Keratinocyte (primary cell): Measurements from ENCODE around the gene CHD2. TPM values are rescaled to one million over a fixed set of nuclear protein-coding genes. Genes with fewer than 3 reads are reported as not detected.

Experiments
- DNase-seq: peaks from one replicate; pipeline ENCODE4 v3.0.0-alpha.2; 2011; ENCODE audit warnings: low read depth, missing footprints, low spot score
- FAIRE-seq: peaks from 2 replicates; lab custom pipeline; 2011; peaks lifted over from hg19 to GRCh38; lab: Jason Lieb, UNC
- H2AFZ ChIP-seq: 2 replicates; pipeline ENCODE4 v1.6.0; 2012; ENCODE audit warnings: low read length, control low read depth, inconsistent platforms; ENCODE audit not compliant: control insufficient read depth
- H3K27ac ChIP-seq: 2 replicates; pipeline ENCODE4 v1.5.1; 2011; ENCODE audit warnings: low read length; ENCODE audit not compliant: control insufficient read depth, insufficient read depth
- H3K27me3 ChIP-seq: 3 replicates; pipeline ENCODE4 v1.6.0; 2011; ENCODE audit warnings: low read length; ENCODE audit not compliant: control insufficient read depth, insufficient read depth; ENCODE audit errors: extremely low read depth
- H3K36me3 ChIP-seq, 2 experiments: 2 replicates in 1 of 2; 3 replicates in 1 of 2; pipeline ENCODE4 v1.5.1; 2011; ENCODE audit warnings: low read length in 2 of 2, mild to moderate bottlenecking in 1 of 2; ENCODE audit not compliant: control insufficient read depth in 2 of 2, insufficient read depth in 2 of 2; ENCODE audit errors: extremely low read depth in 1 of 2
- H3K4me1 ChIP-seq: 3 replicates; pipeline ENCODE4 v1.5.1; 2011; ENCODE audit warnings: low read length; ENCODE audit not compliant: control insufficient read depth, insufficient read depth; ENCODE audit errors: extremely low read depth
- H3K4me2 ChIP-seq: 3 replicates; pipeline ENCODE4 v1.6.0; 2011; ENCODE audit warnings: low read depth, low read length; ENCODE audit not compliant: control insufficient read depth, insufficient read depth; ENCODE audit errors: extremely low read depth
- H3K4me3 ChIP-seq, 3 experiments: fragments of 200-600 bp in 1 of 3; sonication (generic) in 1 of 3; 2 replicates in 2 of 3; 3 replicates in 1 of 3; pipeline ENCODE4 v1.5.1; 2011 to 2016; ENCODE audit warnings: low read length in 3 of 3, mild to moderate bottlenecking in 3 of 3, control low read depth in 2 of 3, inconsistent platforms in 1 of 3, low read depth in 1 of 3, mixed read lengths in 1 of 3, mixed run types in 1 of 3, moderate library complexity in 1 of 3; ENCODE audit not compliant: control insufficient read depth in 2 of 3, insufficient read depth in 2 of 3; ENCODE audit errors: extremely low read depth in 1 of 3
- H3K79me2 ChIP-seq: 2 replicates; pipeline ENCODE4 v1.6.0; 2012; ENCODE audit warnings: low read length; ENCODE audit not compliant: control insufficient read depth, insufficient read depth
- H3K9ac ChIP-seq: 3 replicates; pipeline ENCODE4 v1.6.0; 2011; ENCODE audit warnings: low read length; ENCODE audit not compliant: control insufficient read depth, insufficient read depth; ENCODE audit errors: extremely low read depth
- H3K9me1 ChIP-seq: 3 replicates; pipeline ENCODE4 v1.6.0; 2011; ENCODE audit warnings: low read length; ENCODE audit not compliant: control insufficient read depth, insufficient read depth; ENCODE audit errors: extremely low read depth
- H3K9me3 ChIP-seq: 2 replicates; pipeline ENCODE4 v1.5.1; 2012; ENCODE audit warnings: low read depth, low read length; ENCODE audit not compliant: control insufficient read depth
- H4K20me1 ChIP-seq: 3 replicates; pipeline ENCODE4 v1.6.0; 2011; ENCODE audit warnings: low read length; ENCODE audit not compliant: control insufficient read depth, insufficient read depth; ENCODE audit errors: extremely low read depth
- CTCF ChIP-seq, 3 experiments: IDR thresholded peaks in 1 of 3; conservative IDR thresholded peaks in 1 of 3; optimal IDR thresholded peaks in 1 of 3; 2 replicates in 2 of 3; 3 replicates in 1 of 3; pipeline versions ENCODE3 to v1.5.1; 2011; ENCODE audit warnings: low read length in 3 of 3, mild to moderate bottlenecking in 3 of 3, moderate library complexity in 2 of 3, control low read depth in 1 of 3, inconsistent platforms in 1 of 3; ENCODE audit not compliant: insufficient read depth in 2 of 3; ENCODE audit errors: extremely low read depth in 1 of 3
- EZH2 ChIP-seq: IDR thresholded peaks from one replicate; pipeline ENCODE4 v1.6.1; 2012; ENCODE audit warnings: inconsistent platforms, mild to moderate bottlenecking, low read length, moderate library complexity
- dilution Hi-C: fragments of 300-500 bp; cut with MboI; formaldehyde crosslinking; loops from one replicate; pipeline ENCODE4 v1.7.0; 2020; ENCODE audit warnings: low sequenced_read_pairs; ENCODE audit not compliant: extremely low pct_ligation_motif_present
- polyA plus RNA-seq, 5 experiments: library from polyadenylated mRNA; depleted of rRNA in 3 of 5; stranded (reverse) in 3 of 5; stranded (forward) in 1 of 5; unstranded in 1 of 5; fragments of >200 nt; gene quantifications; 1 replicate in 1 of 5; 2 replicates in 3 of 5; 3 replicates in 1 of 5; pipeline versions ENCODE4 v1.2.1 to v1.2.3, GENCODE V29; 2011 to 2012; ENCODE audit warnings: missing spikeins in 2 of 5, low read depth in 1 of 5, low replicate concordance in 1 of 5

Gene CHD2
- polyA plus RNA-seq, 1 donor (not counting 4 experiments of a cell fraction or from before 2014, with no cell fraction given) = 62.0 TPM

DNA sequence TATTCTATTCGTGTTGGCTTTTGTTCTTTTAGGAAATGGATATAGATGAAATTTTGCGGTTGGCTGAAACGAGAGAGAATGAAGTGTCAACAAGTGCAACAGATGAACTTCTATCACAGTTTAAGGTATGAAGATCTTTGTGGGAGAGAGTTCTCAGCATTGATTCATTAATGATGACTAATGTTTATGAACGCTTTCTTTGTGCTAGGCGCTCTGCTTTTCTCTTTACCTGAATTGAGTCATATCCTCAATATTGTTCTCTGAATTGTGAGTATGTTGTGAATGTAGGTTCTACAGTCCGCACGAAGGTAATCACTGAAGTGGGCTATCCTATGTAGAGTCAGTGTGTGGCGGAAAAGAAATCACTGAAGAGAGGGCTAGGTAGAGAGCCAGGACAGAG, 81.2 kb downstream of the CHD2 start:
- no peak overlapping the region for H2AFZ ChIP-seq
- no peaks in the 10 kb centered on the region for H3K27me3 ChIP-seq
- DNase-seq (peak; percentile 61), FAIRE-seq (peak; percentile 85)
- no peaks in the 10 kb centered on the region for H4K20me1 ChIP-seq
- H3K27ac ChIP-seq = peak overlapping the region; percentile 82
- H3K9me1 ChIP-seq = no peaks in the 10 kb centered on the region
- peak overlapping the region; percentile 55 for H3K9ac ChIP-seq
- H3K79me2 ChIP-seq = peaks cover 20% of the 10 kb centered on the region
- no peaks in the 10 kb centered on the region for H3K9me3 ChIP-seq
- dilution Hi-C loops = no loop called here
- peak overlapping the region; percentile 51 for H3K4me2 ChIP-seq
- peaks cover 28% of the 10 kb centered on the region for H3K4me1 ChIP-seq
- peaks cover 30 to 42% of the 10 kb centered on the region in 2 experiments for H3K36me3 ChIP-seq
- H3K4me3 ChIP-seq = peak overlapping the region in 1 of 3 experiments; percentile 15
- no peak for TF ChIP-seq CTCF (optimal IDR thresholded peaks at IDR 0.05 in 1 of 3, IDR thresholded peaks at IDR 0.05 in 1 of 3, conservative IDR thresholded peaks at IDR 0.05 in 1 of 3; ENCODE audit: extremely low read depth in 1 of 3, insufficient read depth in 2 of 3, low read length in 3 of 3)

DNA sequence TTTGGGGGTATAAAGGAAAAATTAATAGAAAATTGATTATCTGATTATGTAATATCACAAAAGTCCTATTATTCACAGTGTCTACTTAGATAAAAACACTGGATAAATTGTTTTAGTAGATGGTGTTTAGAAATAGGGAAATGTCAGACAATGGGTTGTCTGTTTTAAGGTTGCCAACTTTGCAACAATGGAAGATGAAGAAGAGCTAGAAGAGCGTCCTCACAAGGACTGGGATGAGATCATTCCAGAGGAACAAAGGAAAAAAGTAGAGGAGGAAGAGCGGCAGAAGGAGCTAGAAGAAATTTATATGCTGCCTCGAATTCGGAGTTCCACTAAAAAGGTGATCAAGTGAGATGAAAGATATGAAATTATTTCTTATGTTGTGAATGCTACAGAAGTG, 84.0 kb downstream of the CHD2 start:
- Histone ChIP-seq H2AFZ (no peak overlapping the region), H3K27ac (no peak overlapping the region), H3K9me1 (no peaks in the 10 kb centered on the region), H3K4me2 (no peak overlapping the region), H3K9me3 (no peaks in the 10 kb centered on the region), H4K20me1 (no peaks in the 10 kb centered on the region), H3K79me2 (peaks cover 27% of the 10 kb centered on the region), H3K4me1 (peaks cover 28% of the 10 kb centered on the region), H3K27me3 (no peaks in the 10 kb centered on the region), H3K36me3 (peaks cover 32 to 45% of the 10 kb centered on the region in 2 experiments), H3K4me3 (no peak overlapping the region), H3K9ac (no peak overlapping the region)
- no peak for TF ChIP-seq EZH2
- TF ChIP-seq CTCF (optimal IDR thresholded peaks at IDR 0.05 in 1 of 3, IDR thresholded peaks at IDR 0.05 in 1 of 3, conservative IDR thresholded peaks at IDR 0.05 in 1 of 3; ENCODE audit: extremely low read depth in 1 of 3, insufficient read depth in 2 of 3, low read length in 3 of 3) = no peak
- no peak for DNase-seq
- FAIRE-seq = no peak
- dilution Hi-C loops = no loop called here
